H1 (cell line): ENCODE results near the gene SLC7A8.

ENCODE experiments used
- CBX5 ChIP-seq: fragments of 300-800, 300-1000 bp; sonication (generic); IDR thresholded peaks from 2 replicates; pipeline ENCODE4 v1.7.1; 2016; ENCODE audit warnings: antibody characterized with exemption, low read length, low read depth
- CHD2 ChIP-seq: IDR thresholded peaks from 2 replicates; pipeline ENCODE4 v1.6.1; 2012; ENCODE audit warnings: low read length, improper control_type of control experiment
- CREB1 ChIP-seq: IDR thresholded peaks from 2 replicates; pipeline ENCODE4 v1.6.1; 2012; ENCODE audit warnings: inconsistent platforms
- HDAC6 ChIP-seq: IDR thresholded peaks from one replicate; pipeline ENCODE4 v1.7.1; 2012; ENCODE audit warnings: low read depth, mild to moderate bottlenecking, inconsistent platforms, low read length, moderate library complexity
- POLR2AphosphoS5 ChIP-seq: IDR thresholded peaks from 2 replicates; pipeline ENCODE4 v1.6.1; 2011; ENCODE audit warnings: low read depth, low read length
- SP1 ChIP-seq: IDR thresholded peaks from 2 replicates; pipeline ENCODE4 v1.6.1; 2011; ENCODE audit warnings: low read depth, low read length
- TAF1 ChIP-seq: IDR thresholded peaks from 2 replicates; pipeline ENCODE4 v1.6.1; 2011; ENCODE audit warnings: mild to moderate bottlenecking, low read depth, low read length
- TF ChIP-seq, protein P1 (sequence below), 3 experiments: IDR thresholded peaks; 1 replicate in 2 of 3; 2 replicates in 1 of 3; pipeline versions ENCODE4 v1.5.1 to v1.6.1; 2011; ENCODE audit warnings: low read length in 3 of 3, mild to moderate bottlenecking in 3 of 3, inconsistent platforms in 2 of 3, low read depth in 1 of 3, moderate library complexity in 1 of 3; ENCODE audit not compliant: insufficient read depth in 1 of 3; ENCODE audit errors: control extremely low read depth in 1 of 3

DNA sequence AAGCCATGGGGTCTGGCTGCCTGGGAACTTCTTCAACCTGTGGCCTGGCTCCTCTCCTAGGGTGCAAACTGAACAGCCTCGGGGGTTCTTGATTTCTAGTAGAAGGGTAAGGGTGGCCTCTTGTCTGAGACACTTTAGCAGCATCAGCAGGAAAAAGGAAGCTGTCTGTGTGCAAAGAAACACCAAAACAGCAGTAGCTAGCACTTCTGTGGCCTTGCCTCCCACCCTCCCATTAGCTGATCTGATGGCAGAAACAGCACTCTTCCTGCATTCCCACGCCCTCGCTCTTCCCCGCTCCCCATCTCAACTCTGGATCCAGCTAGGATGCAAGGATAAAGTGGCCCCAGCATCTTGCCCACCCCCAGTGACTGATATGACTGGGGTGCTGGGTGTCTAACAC, 20.7 kb downstream of the SLC7A8 start:
- TF ChIP-seq CHD2 (no peak), CREB1 (no peak), CBX5 (no peak), TAF1 (no peak), POLR2AphosphoS5 (no peak), HDAC6 (no peak), SP1 (no peak)
- TF ChIP-seq, protein P1, sequence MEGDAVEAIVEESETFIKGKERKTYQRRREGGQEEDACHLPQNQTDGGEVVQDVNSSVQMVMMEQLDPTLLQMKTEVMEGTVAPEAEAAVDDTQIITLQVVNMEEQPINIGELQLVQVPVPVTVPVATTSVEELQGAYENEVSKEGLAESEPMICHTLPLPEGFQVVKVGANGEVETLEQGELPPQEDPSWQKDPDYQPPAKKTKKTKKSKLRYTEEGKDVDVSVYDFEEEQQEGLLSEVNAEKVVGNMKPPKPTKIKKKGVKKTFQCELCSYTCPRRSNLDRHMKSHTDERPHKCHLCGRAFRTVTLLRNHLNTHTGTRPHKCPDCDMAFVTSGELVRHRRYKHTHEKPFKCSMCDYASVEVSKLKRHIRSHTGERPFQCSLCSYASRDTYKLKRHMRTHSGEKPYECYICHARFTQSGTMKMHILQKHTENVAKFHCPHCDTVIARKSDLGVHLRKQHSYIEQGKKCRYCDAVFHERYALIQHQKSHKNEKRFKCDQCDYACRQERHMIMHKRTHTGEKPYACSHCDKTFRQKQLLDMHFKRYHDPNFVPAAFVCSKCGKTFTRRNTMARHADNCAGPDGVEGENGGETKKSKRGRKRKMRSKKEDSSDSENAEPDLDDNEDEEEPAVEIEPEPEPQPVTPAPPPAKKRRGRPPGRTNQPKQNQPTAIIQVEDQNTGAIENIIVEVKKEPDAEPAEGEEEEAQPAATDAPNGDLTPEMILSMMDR (IDR thresholded peaks at IDR 0.05; ENCODE audit: control extremely low read depth in 1 of 3, insufficient read depth in 1 of 3, low read depth in 1 of 3, low read length in 3 of 3), result no peak
